ENCODE measurements around the gene ANKRD6. TPM values are rescaled to one million over a fixed set of nuclear protein-coding genes. Genes with fewer than 3 reads are reported as not detected.
A peak's percentile ranks its signal among the peaks of the same experiment; 100 is the strongest.

Gene ANKRD6
- total and polyA plus RNA-seq, 2 donors (not counting 3 experiments of a cell fraction or from before 2014, with no cell fraction given), result 3.4 to 9.6 TPM

DNA sequence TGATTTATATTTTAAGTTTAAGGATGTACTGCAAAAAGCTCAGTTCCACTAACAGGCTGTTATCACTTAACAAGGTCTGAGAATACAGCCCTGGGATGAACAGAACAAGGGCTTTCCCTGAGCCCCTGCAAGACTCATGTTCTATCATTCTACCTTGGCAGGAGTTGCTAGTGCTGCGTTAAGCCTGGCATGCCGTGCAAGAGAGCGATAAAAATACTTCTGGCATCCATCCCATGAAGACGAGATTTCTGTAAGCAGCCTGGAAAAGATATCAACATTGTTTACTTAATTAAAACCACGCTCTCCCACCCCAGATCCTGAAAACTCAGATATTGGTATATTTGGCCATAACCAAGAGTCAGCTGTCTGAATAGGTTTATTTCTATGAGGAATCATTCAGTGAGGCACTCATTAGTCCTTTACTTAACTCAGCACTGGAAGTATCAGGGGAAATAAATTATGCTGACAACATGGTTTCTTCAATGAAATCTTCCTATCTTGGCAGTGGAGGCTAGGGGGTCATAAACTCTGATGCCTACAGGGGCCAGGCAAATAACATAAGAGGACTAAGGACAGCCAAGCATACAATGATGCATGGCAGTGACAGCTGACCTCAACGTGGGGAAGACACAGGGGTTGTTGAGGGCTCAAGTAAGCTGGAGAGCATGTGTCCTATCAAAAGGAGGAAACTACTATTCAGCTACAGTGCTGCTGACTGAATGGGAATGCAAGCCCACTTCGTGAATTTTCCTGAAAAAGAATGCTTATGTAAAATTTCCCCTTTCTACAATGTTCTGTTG, 243.2 kb downstream of the ANKRD6 start:
- dilution Hi-C loops (cut with MboI; ENCODE audit: extremely low pct_ligation_motif_present, low sequenced_read_pairs), result no loop called here
- TF ChIP-seq EZH2 (IDR thresholded peaks at IDR 0.05; ENCODE audit: borderline replicate concordance, low read depth, low read length, severe bottlenecking) (no peak), GATA2 (IDR thresholded peaks at IDR 0.05; ENCODE audit: insufficient read depth, insufficient read length, low read depth, low read length) (no peak), POLR2AphosphoS5 (IDR thresholded peaks at IDR 0.05; ENCODE audit: insufficient read depth, low read depth, low read length) (no peak)
- TF ChIP-seq, protein P1, sequence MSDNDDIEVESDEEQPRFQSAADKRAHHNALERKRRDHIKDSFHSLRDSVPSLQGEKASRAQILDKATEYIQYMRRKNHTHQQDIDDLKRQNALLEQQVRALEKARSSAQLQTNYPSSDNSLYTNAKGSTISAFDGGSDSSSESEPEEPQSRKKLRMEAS (IDR thresholded peaks at IDR 0.05; ENCODE audit: insufficient read depth, insufficient read length), result no peak
- H3K36me3 ChIP-seq (ENCODE audit: control insufficient read depth in 2 of 2, extremely low read depth in 1 of 2, insufficient read depth in 2 of 2, low read length in 2 of 2), result peaks cover 25 to 34% of the 10 kb centered on the region in 2 experiments

DNA sequence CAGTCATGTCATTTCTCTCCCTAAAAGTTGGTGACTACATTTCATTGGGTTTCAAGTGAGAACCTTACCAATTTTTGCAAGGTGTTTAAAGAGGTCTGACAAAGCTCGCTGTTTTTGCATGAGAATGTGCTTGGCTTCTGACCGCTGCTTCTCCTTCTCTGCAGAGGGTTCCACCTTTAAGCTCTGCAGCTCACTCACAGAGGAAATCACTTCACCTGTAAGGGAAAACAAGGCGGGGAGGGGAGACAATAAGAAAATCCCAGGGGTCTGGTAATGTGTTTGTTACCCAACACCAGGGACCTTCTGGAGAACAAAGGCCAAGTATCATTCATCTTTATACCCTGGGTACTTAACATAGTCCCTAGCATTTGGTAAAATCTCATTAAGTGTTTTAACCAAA, 245.6 kb downstream of the ANKRD6 start:
- dilution Hi-C loops (cut with MboI; ENCODE audit: extremely low pct_ligation_motif_present, low sequenced_read_pairs), result no loop called here

More for the DNA sequence above, 243.2 kb downstream of the ANKRD6 start:
- H3K9me3 ChIP-seq (replicated peaks; ENCODE audit: control insufficient read depth, insufficient read depth, low read length), result no peaks in the 10 kb centered on the region
- H3K79me2 ChIP-seq (ENCODE audit: control insufficient read depth, insufficient read depth, low read length), result no peaks in the 10 kb centered on the region
- no TSS peak for BruUV-seq (replicated peaks)
- no peaks in the 10 kb centered on the region for H4K20me1 ChIP-seq (replicated peaks; ENCODE audit: control insufficient read depth, extremely low read depth, insufficient read depth, low read length)
- DNase-seq (ENCODE audit: low read depth, low spot score) (no peak), FAIRE-seq (peak; percentile 8)
- H2AFZ ChIP-seq (ENCODE audit: low read depth, low read length), result no peak overlapping the region
- POLR2A ChIA-PET, result interaction anchor here (0.6 kb wide), 1 partner anchor 50 kb away, joined by 3 read pairs; no protein-coding TSS in a partner anchor
- H3K27ac ChIP-seq (ENCODE audit: insufficient read depth, low read depth, low read length), result no peak overlapping the region
- intact Hi-C loops (cut with micrococcal nuclease), result no loop called here
- no peaks in the 10 kb centered on the region for H3K27me3 ChIP-seq (ENCODE audit: control insufficient read depth in 2 of 2, insufficient read depth in 2 of 2, low read length in 2 of 2)
- CTCF ChIA-PET, result no interaction called here
- H3K4me2 ChIP-seq (ENCODE audit: insufficient read depth, low read length), result no peak overlapping the region
- H3K4me1 ChIP-seq (ENCODE audit: control insufficient read depth, extremely low read depth, insufficient read depth, low read length), result no peaks in the 10 kb centered on the region
- H3K4me3 ChIP-seq (replicated peaks in 1 of 3; ENCODE audit: insufficient read depth in 1 of 3, low read depth in 1 of 3, low read length in 3 of 3), result no peak overlapping the region
- H3K9ac ChIP-seq (replicated peaks; ENCODE audit: extremely low read depth, insufficient read depth, low read length), result no peak overlapping the region
- no peaks in the 10 kb centered on the region for H3K9me1 ChIP-seq (replicated peaks; ENCODE audit: control insufficient read depth, extremely low read depth, insufficient read depth, low read length)

More for the DNA sequence above, 245.6 kb downstream of the ANKRD6 start:
- ChIA-PET POLR2A (no interaction called here), CTCF (no interaction called here)
- Histone ChIP-seq H3K36me3 (ENCODE audit: control insufficient read depth in 2 of 2, extremely low read depth in 1 of 2, insufficient read depth in 2 of 2, low read length in 2 of 2) (peaks cover 23 to 26% of the 10 kb centered on the region in 2 experiments), H3K9me3 (replicated peaks; ENCODE audit: control insufficient read depth, insufficient read depth, low read length) (no peaks in the 10 kb centered on the region), H4K20me1 (replicated peaks; ENCODE audit: control insufficient read depth, extremely low read depth, insufficient read depth, low read length) (no peaks in the 10 kb centered on the region), H3K27ac (ENCODE audit: insufficient read depth, low read depth, low read length) (no peak overlapping the region), H3K9me1 (replicated peaks; ENCODE audit: control insufficient read depth, extremely low read depth, insufficient read depth, low read length) (no peaks in the 10 kb centered on the region), H3K27me3 (ENCODE audit: control insufficient read depth in 2 of 2, insufficient read depth in 2 of 2, low read length in 2 of 2) (no peaks in the 10 kb centered on the region), H3K4me2 (ENCODE audit: insufficient read depth, low read length) (no peak overlapping the region), H3K4me3 (replicated peaks in 1 of 3; ENCODE audit: insufficient read depth in 1 of 3, low read depth in 1 of 3, low read length in 3 of 3) (no peak overlapping the region), H3K9ac (replicated peaks; ENCODE audit: extremely low read depth, insufficient read depth, low read length) (no peak overlapping the region), H3K4me1 (ENCODE audit: control insufficient read depth, extremely low read depth, insufficient read depth, low read length) (no peaks in the 10 kb centered on the region), H3K79me2 (ENCODE audit: control insufficient read depth, insufficient read depth, low read length) (no peaks in the 10 kb centered on the region), H2AFZ (ENCODE audit: low read depth, low read length) (no peak overlapping the region)
- intact Hi-C loops (cut with micrococcal nuclease), result no loop called here
- FAIRE-seq, result no peak
- TF ChIP-seq, protein P2, sequence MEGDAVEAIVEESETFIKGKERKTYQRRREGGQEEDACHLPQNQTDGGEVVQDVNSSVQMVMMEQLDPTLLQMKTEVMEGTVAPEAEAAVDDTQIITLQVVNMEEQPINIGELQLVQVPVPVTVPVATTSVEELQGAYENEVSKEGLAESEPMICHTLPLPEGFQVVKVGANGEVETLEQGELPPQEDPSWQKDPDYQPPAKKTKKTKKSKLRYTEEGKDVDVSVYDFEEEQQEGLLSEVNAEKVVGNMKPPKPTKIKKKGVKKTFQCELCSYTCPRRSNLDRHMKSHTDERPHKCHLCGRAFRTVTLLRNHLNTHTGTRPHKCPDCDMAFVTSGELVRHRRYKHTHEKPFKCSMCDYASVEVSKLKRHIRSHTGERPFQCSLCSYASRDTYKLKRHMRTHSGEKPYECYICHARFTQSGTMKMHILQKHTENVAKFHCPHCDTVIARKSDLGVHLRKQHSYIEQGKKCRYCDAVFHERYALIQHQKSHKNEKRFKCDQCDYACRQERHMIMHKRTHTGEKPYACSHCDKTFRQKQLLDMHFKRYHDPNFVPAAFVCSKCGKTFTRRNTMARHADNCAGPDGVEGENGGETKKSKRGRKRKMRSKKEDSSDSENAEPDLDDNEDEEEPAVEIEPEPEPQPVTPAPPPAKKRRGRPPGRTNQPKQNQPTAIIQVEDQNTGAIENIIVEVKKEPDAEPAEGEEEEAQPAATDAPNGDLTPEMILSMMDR (IDR thresholded peaks at IDR 0.05; ENCODE audit: extremely low read depth in 1 of 2, insufficient read depth in 1 of 2, low read depth in 1 of 2, low read length in 2 of 2), result no peak
- TF ChIP-seq, protein P1 (IDR thresholded peaks at IDR 0.05; ENCODE audit: insufficient read depth, insufficient read length), result no peak
- no peak for TF ChIP-seq JUN (IDR thresholded peaks at IDR 0.05; ENCODE audit: borderline replicate concordance, insufficient read depth, insufficient read length, low read depth)
- TF ChIP-seq POLR2A (IDR thresholded peaks at IDR 0.05; ENCODE audit: low read depth, low read length), result no peak
- TF ChIP-seq FOS (IDR thresholded peaks at IDR 0.05; ENCODE audit: borderline replicate concordance, insufficient read depth, low read length), result no peak
- DNase-seq (ENCODE audit: low read depth, low spot score), result no peak
- BruUV-seq (replicated peaks), result no TSS peak
